GM23338 (cell line): ENCODE data around the gene LGALS7. TPM values are rescaled to one million over a fixed set of nuclear protein-coding genes. Genes with fewer than 3 reads are reported as not detected.
"Not testable (repeated sequence)": the region's sequence is repeated elsewhere in the genome, so short reads cannot be mapped to it uniquely, and the experiment has no call there.

Source experiments
- ATAC-seq: fragments of 200-7000 bp; cut with Tn5 transposase; 3 replicates; pipeline ENCODE4 v1.9.1; 2020
- DNase-seq: peaks from one replicate; pipeline ENCODE4 v3.0.0-alpha.2; 2015; ENCODE audit warnings: low spot score
- H2AFZ ChIP-seq: fragments of 200-600 bp; sonication (generic); 2 replicates; pipeline ENCODE4 v1.8.0; 2016; ENCODE audit warnings: antibody characterized with exemption, mild to moderate bottlenecking, moderate library complexity
- H3F3A ChIP-seq: fragments of 200-600 bp; sonication (generic); replicated peaks from 2 replicates; pipeline ENCODE4 v1.8.0; 2017; ENCODE audit warnings: antibody characterized with exemption, mixed run types, low read depth
- H3K27ac ChIP-seq: fragments of 200-600 bp; sonication (generic); 2 replicates; pipeline ENCODE4 v1.6.1; 2016; ENCODE audit warnings: low read depth
- H3K27me3 ChIP-seq: fragments of 200-600 bp; sonication (generic); 2 replicates; pipeline ENCODE4 v1.8.0; 2016; ENCODE audit warnings: mild to moderate bottlenecking, mixed run types, moderate library complexity; ENCODE audit not compliant: insufficient read depth
- H3K36me3 ChIP-seq: fragments of 200-600 bp; sonication (generic); 2 replicates; pipeline ENCODE4 v1.8.0; 2016; ENCODE audit warnings: mild to moderate bottlenecking; ENCODE audit not compliant: insufficient read depth
- H3K4me1 ChIP-seq: fragments of 200-600 bp; sonication (generic); 2 replicates; pipeline ENCODE4 v1.8.0; 2016; ENCODE audit warnings: mild to moderate bottlenecking, moderate library complexity; ENCODE audit not compliant: insufficient read depth
- H3K4me2 ChIP-seq: fragments of 200-600 bp; sonication (generic); 2 replicates; pipeline ENCODE4 v1.7.1; 2017; ENCODE audit warnings: mixed run types
- H3K4me3 ChIP-seq: fragments of 200-600 bp; sonication (generic); 2 replicates; pipeline ENCODE4 v1.6.1; 2016; ENCODE audit warnings: mixed run types
- H3K79me2 ChIP-seq: fragments of 200-600 bp; sonication (generic); replicated peaks from 2 replicates; pipeline ENCODE4 v1.8.0; 2017; ENCODE audit warnings: mild to moderate bottlenecking; ENCODE audit not compliant: insufficient read depth
- H3K9me2 ChIP-seq: fragments of 200-600 bp; sonication (generic); 2 replicates; pipeline ENCODE4 v1.8.0; 2017; ENCODE audit not compliant: insufficient read depth
- H4K20me1 ChIP-seq: fragments of 200-600 bp; sonication (generic); replicated peaks from 2 replicates; pipeline ENCODE4 v1.8.0; 2017; ENCODE audit warnings: mild to moderate bottlenecking; ENCODE audit not compliant: insufficient read depth
- H3K27ac Mint-ChIP-seq: 2 replicates; pipeline ENCODE4 v1.8.0; 2020; ENCODE audit warnings: inconsistent platforms, mild to moderate bottlenecking, moderate library complexity, mixed read lengths
- H3K27me3 Mint-ChIP-seq: 3 replicates; pipeline ENCODE4 v1.8.0; 2022; ENCODE audit warnings: low read depth, mild to moderate bottlenecking, moderate library complexity, mixed read lengths, inconsistent platforms; ENCODE audit not compliant: insufficient read depth, poor library complexity
- H3K36me3 Mint-ChIP-seq: 3 replicates; pipeline ENCODE4 v1.8.0; 2021; ENCODE audit warnings: low read depth, mild to moderate bottlenecking, inconsistent platforms, moderate library complexity, mixed read lengths
- H3K4me1 Mint-ChIP-seq: 3 replicates; pipeline ENCODE4 v1.8.0; 2020; ENCODE audit warnings: mild to moderate bottlenecking, inconsistent platforms, mixed read lengths
- H3K4me3 Mint-ChIP-seq: 3 replicates; pipeline ENCODE4 v1.8.0; 2021; ENCODE audit warnings: moderate library complexity, mild to moderate bottlenecking, inconsistent platforms, mixed read lengths
- H3K9me3 Mint-ChIP-seq: 3 replicates; pipeline ENCODE4 v1.8.0; 2020; ENCODE audit warnings: moderate library complexity, mild to moderate bottlenecking, inconsistent platforms, mixed read lengths
- CREB1 ChIP-seq: fragments of 250-450 bp; sonication (Bioruptor Pico); IDR thresholded peaks from 2 replicates; pipeline ENCODE4 v1.5.0; 2020; ENCODE audit warnings: low read depth, mild to moderate bottlenecking, moderate library complexity
- EZH2 ChIP-seq: fragments of 200-600 bp; sonication (generic); IDR thresholded peaks from one replicate; pipeline ENCODE4 v1.8.0; 2017; ENCODE audit warnings: antibody characterized with exemption, mild to moderate bottlenecking, low read depth; ENCODE audit not compliant: unreplicated experiment
- EZH2phosphoT487 ChIP-seq: fragments of 200-600 bp; sonication (generic); IDR thresholded peaks from one replicate; pipeline ENCODE4 v1.8.1; 2018; ENCODE audit warnings: antibody characterized with exemption; ENCODE audit not compliant: unreplicated experiment
- JUNB ChIP-seq: IDR thresholded peaks from one replicate; pipeline ENCODE4 v1.6.1; 2016; ENCODE audit warnings: antibody characterized with exemption; ENCODE audit not compliant: unreplicated experiment
- STAT1 ChIP-seq: IDR thresholded peaks from one replicate; pipeline ENCODE4 v1.6.1; 2016; ENCODE audit warnings: antibody characterized with exemption; ENCODE audit not compliant: unreplicated experiment
- ZNF114 ChIP-seq: fragments of 250-450 bp; sonication (Bioruptor Pico); IDR thresholded peaks from 2 replicates; pipeline ENCODE4 v1.5.0; 2020; ENCODE audit warnings: mild to moderate bottlenecking, moderate library complexity
- ZNF331 ChIP-seq: fragments of 250-450 bp; sonication (Bioruptor Pico); IDR thresholded peaks from 2 replicates; pipeline ENCODE4 v1.5.0; 2020; ENCODE audit warnings: low read depth, mild to moderate bottlenecking, moderate library complexity
- polyA plus RNA-seq: library from polyadenylated mRNA; unstranded; fragments of >200 nt; fragmentation: Nextera tagmentation; extraction: Ambion mirVana; gene quantifications from 2 replicates; pipeline ENCODE4 v1.2.1, GENCODE V29; 2016
- total RNA-seq: library from RNA; depleted of rRNA; stranded (reverse); fragments of >200 nt; shearing (Covaris generic); gene quantifications from 2 replicates; pipeline ENCODE4 v1.2.3, GENCODE V29; 2014
- TF ChIP-seq, protein P1 (sequence below): fragments of 250-450 bp; sonication (Bioruptor Pico); IDR thresholded peaks from 2 replicates; pipeline ENCODE4 v1.5.0; 2020; ENCODE audit warnings: mild to moderate bottlenecking, moderate library complexity
- TF ChIP-seq, protein P2 (sequence below): IDR thresholded peaks from one replicate; pipeline ENCODE4 v1.6.1; 2018; ENCODE audit warnings: antibody characterized with exemption; ENCODE audit not compliant: unreplicated experiment

Gene LGALS7
- total and polyA plus RNA-seq, 2 experiments from 2014 or later: 1.6 TPM; not detected in 1

- H3K4me2 ChIP-seq, H3K36me3 Mint-ChIP-seq, H3K79me2 ChIP-seq, H3K4me1 Mint-ChIP-seq, DNase-seq, H4K20me1 ChIP-seq, H3K9me3 Mint-ChIP-seq, ATAC-seq, H3K27ac Mint-ChIP-seq, H3K4me1 ChIP-seq, H3F3A ChIP-seq, H2AFZ ChIP-seq, H3K27ac ChIP-seq, H3K36me3 ChIP-seq, H3K4me3 ChIP-seq, H3K9me2 ChIP-seq, H3K27me3 Mint-ChIP-seq, H3K4me3 Mint-ChIP-seq: not testable (repeated sequence)
- H3K27me3 ChIP-seq: peaks cover 17% of the 10 kb centered on the region
Measured at GRCh38 chr19:38754196-38754595, 19.1 kb downstream of the LGALS7 start.

GRCh38 chr19:38753783-38754182 lies 19.5 kb downstream of the LGALS7 start:
- not testable (repeated sequence) for H3K4me2 ChIP-seq, H3K4me3 ChIP-seq, H3K36me3 Mint-ChIP-seq, H3K4me1 Mint-ChIP-seq, H3K27me3 Mint-ChIP-seq, H3K27ac Mint-ChIP-seq, H3F3A ChIP-seq, H3K9me3 Mint-ChIP-seq, ATAC-seq, H3K79me2 ChIP-seq, H2AFZ ChIP-seq, H3K4me3 Mint-ChIP-seq, H3K36me3 ChIP-seq, H3K27ac ChIP-seq, H3K9me2 ChIP-seq, H4K20me1 ChIP-seq, H3K4me1 ChIP-seq, DNase-seq
- H3K27me3 ChIP-seq: peaks cover 17% of the 10 kb centered on the region

DNA sequence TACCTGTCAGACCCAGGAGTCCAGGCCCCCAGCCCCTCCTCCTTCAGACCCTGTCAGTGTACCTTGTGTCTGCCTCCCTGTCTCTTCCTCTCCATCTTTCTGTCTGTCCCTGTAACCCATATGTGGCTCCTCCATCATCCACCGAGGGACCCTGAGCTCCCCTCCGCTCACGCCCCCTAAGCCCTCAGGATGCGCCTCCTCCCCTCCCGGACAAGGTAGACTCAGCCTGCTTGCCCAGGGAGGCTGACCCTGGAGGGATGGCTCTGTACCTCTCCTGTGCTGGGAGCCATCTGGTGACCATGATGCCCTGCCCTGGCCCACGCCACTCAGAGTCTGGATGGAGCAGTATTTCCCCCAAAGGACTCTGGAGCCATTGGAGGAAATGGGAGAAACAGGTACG lies 28.0 kb downstream of the LGALS7 start:
- ATAC-seq (peak; percentile 58), DNase-seq (no peak)
- H3K9me3 Mint-ChIP-seq: no peaks in the 10 kb centered on the region; the same call in 2 of the 3 replicates
- H3K27me3 ChIP-seq: peaks cover 12% of the 10 kb centered on the region
- H3K36me3 Mint-ChIP-seq: no peaks in the 10 kb centered on the region
- H3K27me3 Mint-ChIP-seq: peaks cover 23% of the 10 kb centered on the region
- no peaks in the 10 kb centered on the region for H3K4me1 Mint-ChIP-seq
- H3K4me3 Mint-ChIP-seq: no peak overlapping the region
- no peak overlapping the region for H3K4me2 ChIP-seq
- no peaks in the 10 kb centered on the region for H4K20me1 ChIP-seq
- H3K79me2 ChIP-seq: no peaks in the 10 kb centered on the region
- no peak overlapping the region for H3K27ac ChIP-seq
- no peaks in the 10 kb centered on the region for H3K36me3 ChIP-seq
- no peaks in the 10 kb centered on the region for H3K4me1 ChIP-seq
- no peak overlapping the region for H2AFZ ChIP-seq
- H3K9me2 ChIP-seq: no peaks in the 10 kb centered on the region
- no peak overlapping the region for H3K4me3 ChIP-seq
- no peak overlapping the region for H3K27ac Mint-ChIP-seq
- H3F3A ChIP-seq: no peaks in the 10 kb centered on the region
- no peak for TF ChIP-seq EZH2
- TF ChIP-seq, protein P1, sequence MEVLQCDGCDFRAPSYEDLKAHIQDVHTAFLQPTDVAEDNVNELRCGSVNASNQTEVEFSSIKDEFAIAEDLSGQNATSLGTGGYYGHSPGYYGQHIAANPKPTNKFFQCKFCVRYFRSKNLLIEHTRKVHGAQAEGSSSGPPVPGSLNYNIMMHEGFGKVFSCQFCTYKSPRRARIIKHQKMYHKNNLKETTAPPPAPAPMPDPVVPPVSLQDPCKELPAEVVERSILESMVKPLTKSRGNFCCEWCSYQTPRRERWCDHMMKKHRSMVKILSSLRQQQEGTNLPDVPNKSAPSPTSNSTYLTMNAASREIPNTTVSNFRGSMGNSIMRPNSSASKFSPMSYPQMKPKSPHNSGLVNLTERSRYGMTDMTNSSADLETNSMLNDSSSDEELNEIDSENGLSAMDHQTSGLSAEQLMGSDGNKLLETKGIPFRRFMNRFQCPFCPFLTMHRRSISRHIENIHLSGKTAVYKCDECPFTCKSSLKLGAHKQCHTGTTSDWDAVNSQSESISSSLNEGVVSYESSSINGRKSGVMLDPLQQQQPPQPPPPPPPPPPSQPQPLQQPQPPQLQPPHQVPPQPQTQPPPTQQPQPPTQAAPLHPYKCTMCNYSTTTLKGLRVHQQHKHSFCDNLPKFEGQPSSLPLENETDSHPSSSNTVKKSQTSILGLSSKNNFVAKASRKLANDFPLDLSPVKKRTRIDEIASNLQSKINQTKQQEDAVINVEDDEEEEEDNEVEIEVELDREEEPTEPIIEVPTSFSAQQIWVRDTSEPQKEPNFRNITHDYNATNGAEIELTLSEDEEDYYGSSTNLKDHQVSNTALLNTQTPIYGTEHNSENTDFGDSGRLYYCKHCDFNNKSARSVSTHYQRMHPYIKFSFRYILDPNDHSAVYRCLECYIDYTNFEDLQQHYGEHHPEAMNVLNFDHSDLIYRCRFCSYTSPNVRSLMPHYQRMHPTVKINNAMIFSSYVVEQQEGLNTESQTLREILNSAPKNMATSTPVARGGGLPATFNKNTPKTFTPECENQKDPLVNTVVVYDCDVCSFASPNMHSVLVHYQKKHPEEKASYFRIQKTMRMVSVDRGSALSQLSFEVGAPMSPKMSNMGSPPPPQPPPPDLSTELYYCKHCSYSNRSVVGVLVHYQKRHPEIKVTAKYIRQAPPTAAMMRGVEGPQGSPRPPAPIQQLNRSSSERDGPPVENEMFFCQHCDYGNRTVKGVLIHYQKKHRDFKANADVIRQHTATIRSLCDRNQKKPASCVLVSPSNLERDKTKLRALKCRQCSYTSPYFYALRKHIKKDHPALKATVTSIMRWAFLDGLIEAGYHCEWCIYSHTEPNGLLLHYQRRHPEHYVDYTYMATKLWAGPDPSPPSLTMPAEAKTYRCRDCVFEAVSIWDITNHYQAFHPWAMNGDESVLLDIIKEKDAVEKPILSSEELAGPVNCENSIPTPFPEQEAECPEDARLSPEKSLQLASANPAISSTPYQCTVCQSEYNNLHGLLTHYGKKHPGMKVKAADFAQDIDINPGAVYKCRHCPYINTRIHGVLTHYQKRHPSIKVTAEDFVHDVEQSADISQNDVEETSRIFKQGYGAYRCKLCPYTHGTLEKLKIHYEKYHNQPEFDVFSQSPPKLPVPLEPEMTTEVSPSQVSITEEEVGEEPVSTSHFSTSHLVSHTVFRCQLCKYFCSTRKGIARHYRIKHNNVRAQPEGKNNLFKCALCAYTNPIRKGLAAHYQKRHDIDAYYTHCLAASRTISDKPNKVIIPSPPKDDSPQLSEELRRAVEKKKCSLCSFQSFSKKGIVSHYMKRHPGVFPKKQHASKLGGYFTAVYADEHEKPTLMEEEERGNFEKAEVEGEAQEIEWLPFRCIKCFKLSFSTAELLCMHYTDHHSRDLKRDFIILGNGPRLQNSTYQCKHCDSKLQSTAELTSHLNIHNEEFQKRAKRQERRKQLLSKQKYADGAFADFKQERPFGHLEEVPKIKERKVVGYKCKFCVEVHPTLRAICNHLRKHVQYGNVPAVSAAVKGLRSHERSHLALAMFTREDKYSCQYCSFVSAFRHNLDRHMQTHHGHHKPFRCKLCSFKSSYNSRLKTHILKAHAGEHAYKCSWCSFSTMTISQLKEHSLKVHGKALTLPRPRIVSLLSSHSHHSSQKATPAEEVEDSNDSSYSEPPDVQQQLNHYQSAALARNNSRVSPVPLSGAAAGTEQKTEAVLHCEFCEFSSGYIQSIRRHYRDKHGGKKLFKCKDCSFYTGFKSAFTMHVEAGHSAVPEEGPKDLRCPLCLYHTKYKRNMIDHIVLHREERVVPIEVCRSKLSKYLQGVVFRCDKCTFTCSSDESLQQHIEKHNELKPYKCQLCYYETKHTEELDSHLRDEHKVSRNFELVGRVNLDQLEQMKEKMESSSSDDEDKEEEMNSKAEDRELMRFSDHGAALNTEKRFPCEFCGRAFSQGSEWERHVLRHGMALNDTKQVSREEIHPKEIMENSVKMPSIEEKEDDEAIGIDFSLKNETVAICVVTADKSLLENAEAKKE (CRISPR knock-in tag): no peak
- no peak for TF ChIP-seq EZH2phosphoT487
- TF ChIP-seq, protein P2, sequence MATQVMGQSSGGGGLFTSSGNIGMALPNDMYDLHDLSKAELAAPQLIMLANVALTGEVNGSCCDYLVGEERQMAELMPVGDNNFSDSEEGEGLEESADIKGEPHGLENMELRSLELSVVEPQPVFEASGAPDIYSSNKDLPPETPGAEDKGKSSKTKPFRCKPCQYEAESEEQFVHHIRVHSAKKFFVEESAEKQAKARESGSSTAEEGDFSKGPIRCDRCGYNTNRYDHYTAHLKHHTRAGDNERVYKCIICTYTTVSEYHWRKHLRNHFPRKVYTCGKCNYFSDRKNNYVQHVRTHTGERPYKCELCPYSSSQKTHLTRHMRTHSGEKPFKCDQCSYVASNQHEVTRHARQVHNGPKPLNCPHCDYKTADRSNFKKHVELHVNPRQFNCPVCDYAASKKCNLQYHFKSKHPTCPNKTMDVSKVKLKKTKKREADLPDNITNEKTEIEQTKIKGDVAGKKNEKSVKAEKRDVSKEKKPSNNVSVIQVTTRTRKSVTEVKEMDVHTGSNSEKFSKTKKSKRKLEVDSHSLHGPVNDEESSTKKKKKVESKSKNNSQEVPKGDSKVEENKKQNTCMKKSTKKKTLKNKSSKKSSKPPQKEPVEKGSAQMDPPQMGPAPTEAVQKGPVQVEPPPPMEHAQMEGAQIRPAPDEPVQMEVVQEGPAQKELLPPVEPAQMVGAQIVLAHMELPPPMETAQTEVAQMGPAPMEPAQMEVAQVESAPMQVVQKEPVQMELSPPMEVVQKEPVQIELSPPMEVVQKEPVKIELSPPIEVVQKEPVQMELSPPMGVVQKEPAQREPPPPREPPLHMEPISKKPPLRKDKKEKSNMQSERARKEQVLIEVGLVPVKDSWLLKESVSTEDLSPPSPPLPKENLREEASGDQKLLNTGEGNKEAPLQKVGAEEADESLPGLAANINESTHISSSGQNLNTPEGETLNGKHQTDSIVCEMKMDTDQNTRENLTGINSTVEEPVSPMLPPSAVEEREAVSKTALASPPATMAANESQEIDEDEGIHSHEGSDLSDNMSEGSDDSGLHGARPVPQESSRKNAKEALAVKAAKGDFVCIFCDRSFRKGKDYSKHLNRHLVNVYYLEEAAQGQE: no peak
- TF ChIP-seq CREB1: no peak
- TF ChIP-seq JUNB: no peak
- TF ChIP-seq ZNF114: no peak
- no peak for TF ChIP-seq ZNF331 (CRISPR knock-in tag)
- TF ChIP-seq STAT1: no peak
